Karpas-422 (cell line): ENCODE data around the gene DYNC2H1. TPM values are rescaled to one million over a fixed set of nuclear protein-coding genes. Genes with fewer than 3 reads are reported as not detected.

Source experiments
- DNase-seq: peaks from one replicate; pipeline ENCODE4 v3.0.0-alpha.2; 2015
- H2AFZ ChIP-seq: fragments of 200-600 bp; sonication (generic); 2 replicates; pipeline ENCODE4 v1.6.1; 2014; ENCODE audit warnings: antibody characterized with exemption, low read length, mixed read lengths
- H3K27ac ChIP-seq: fragments of 200-600 bp; sonication (generic); 2 replicates; pipeline ENCODE4 v1.5.1; 2014; ENCODE audit warnings: mild to moderate bottlenecking, low read length, moderate library complexity
- H3K27me3 ChIP-seq: fragments of 200-600 bp; sonication (generic); 2 replicates; pipeline ENCODE4 v1.6.1; 2014; ENCODE audit warnings: low read length, mixed read lengths
- H3K36me3 ChIP-seq: fragments of 200-600 bp; sonication (generic); 2 replicates; pipeline ENCODE4 v1.6.1; 2014; ENCODE audit warnings: low read length, mixed read lengths; ENCODE audit not compliant: insufficient read depth
- H3K4me1 ChIP-seq: fragments of 200-600 bp; sonication (generic); 2 replicates; pipeline ENCODE4 v1.6.1; 2014; ENCODE audit warnings: mild to moderate bottlenecking, low read length, mixed read lengths
- H3K4me2 ChIP-seq: fragments of 200-600 bp; sonication (generic); 2 replicates; pipeline ENCODE4 v1.6.1; 2014; ENCODE audit warnings: low read length, low read depth, mild to moderate bottlenecking; ENCODE audit not compliant: poor library complexity, severe bottlenecking
- H3K4me3 ChIP-seq: fragments of 200-600 bp; sonication (generic); 2 replicates; pipeline ENCODE4 v1.5.1; 2014; ENCODE audit warnings: mild to moderate bottlenecking, antibody characterized with exemption, low read length, mixed read lengths
- H3K79me2 ChIP-seq: fragments of 200-600 bp; sonication (generic); 2 replicates; pipeline ENCODE4 v1.6.1; 2014; ENCODE audit warnings: mild to moderate bottlenecking, low read length, mixed read lengths
- H3K9ac ChIP-seq: fragments of 200-600 bp; sonication (generic); 2 replicates; pipeline ENCODE4 v1.6.0; 2014; ENCODE audit warnings: low read length
- H3K9me2 ChIP-seq: fragments of 200-600 bp; sonication (generic), shearing (Covaris generic); replicated peaks from 2 replicates; pipeline ENCODE4 v1.6.0; 2014; ENCODE audit warnings: mild to moderate bottlenecking, low read length, moderate library complexity; ENCODE audit not compliant: insufficient read depth
- H3K9me3 ChIP-seq: fragments of 300-700, 200-600 bp; sonication (generic); 2 replicates; pipeline ENCODE4 v1.6.1; 2014; ENCODE audit warnings: low read length, mixed read lengths
- H4K20me1 ChIP-seq: fragments of 200-600 bp; sonication (generic); 2 replicates; pipeline ENCODE4 v1.6.1; 2014; ENCODE audit warnings: mild to moderate bottlenecking, antibody characterized with exemption, low read length, low read depth; ENCODE audit not compliant: insufficient read depth
- total RNA-seq: library from RNA; depleted of rRNA; stranded (reverse); fragments of >200 nt; shearing (Covaris generic); gene quantifications from 2 replicates; pipeline ENCODE4 v1.2.3, GENCODE V29; 2014; ENCODE audit warnings: low replicate concordance; rRNA removed

Gene DYNC2H1
- 1.2 and 3.9 TPM in 2 replicates for total RNA-seq

- Histone ChIP-seq H3K9me2 (no peaks in the 10 kb centered on the region; the same call in 1 of the 2 replicates), H3K36me3 (no peaks in the 10 kb centered on the region), H2AFZ (peak within 1 kb of the TSS; percentile 99), H4K20me1 (no peaks in the 10 kb centered on the region), H3K79me2 (no peaks in the 10 kb centered on the region), H3K9me3 (no peaks in the 10 kb centered on the region), H3K4me3 (peak within 1 kb of the TSS; percentile 68), H3K27ac (no peak within 1 kb of the TSS), H3K9ac (peak within 1 kb of the TSS; percentile 70), H3K27me3 (no peaks in the 10 kb centered on the region), H3K4me2 (peak within 1 kb of the TSS; percentile 88), H3K4me1 (peaks cover 15% of the 10 kb centered on the region)
- peak; percentile 99 for DNase-seq
Measured at GRCh38 chr11:103108933-103109817, at the start of gene DYNC2H1. TSS of gene DYNC2H1 (plus strand) at chr11:103109426. CDS start at chr11:103109575, 149 bp downstream.

GRCh38 chr11:103061656-103062055, 47.6 kb upstream of the DYNC2H1 start:
- Histone ChIP-seq H3K9ac (no peak overlapping the region), H3K27ac (no peak overlapping the region), H3K79me2 (peaks cover 34% of the 10 kb centered on the region), H3K4me1 (no peaks in the 10 kb centered on the region), H3K27me3 (no peaks in the 10 kb centered on the region), H3K36me3 (peaks cover 88% of the 10 kb centered on the region), H3K4me3 (no peak overlapping the region), H2AFZ (no peak overlapping the region), H3K4me2 (no peak overlapping the region), H4K20me1 (no peaks in the 10 kb centered on the region), H3K9me3 (no peaks in the 10 kb centered on the region), H3K9me2 (no peaks in the 10 kb centered on the region)
- no peak for DNase-seq

DNA sequence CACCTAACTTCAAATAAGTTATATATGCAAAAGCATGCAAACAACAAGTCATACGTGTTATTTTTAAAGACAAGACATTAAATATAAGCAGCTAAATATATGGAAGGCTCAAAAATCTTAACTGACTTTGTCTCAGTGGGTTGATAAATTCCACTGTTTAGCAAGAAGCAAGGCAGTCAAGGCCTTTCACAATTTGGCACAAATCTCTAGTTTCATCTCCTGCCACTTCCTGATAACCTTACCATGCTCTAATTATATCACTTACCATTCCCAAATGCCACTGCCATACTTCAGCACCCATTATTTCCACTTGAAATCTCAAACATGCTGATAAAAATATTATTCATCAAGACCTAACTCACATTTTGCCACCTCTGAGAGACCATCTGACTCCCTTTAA, 42.1 kb upstream of the DYNC2H1 start:
- H3K9me2 ChIP-seq, result no peaks in the 10 kb centered on the region
- no peak overlapping the region for H3K4me3 ChIP-seq
- no peaks in the 10 kb centered on the region for H3K27me3 ChIP-seq
- H2AFZ ChIP-seq, result no peak overlapping the region
- peaks cover 89% of the 10 kb centered on the region for H3K36me3 ChIP-seq
- no peak for DNase-seq
- no peak overlapping the region for H3K9ac ChIP-seq
- H3K9me3 ChIP-seq, result no peaks in the 10 kb centered on the region
- H4K20me1 ChIP-seq, result peaks cover 34% of the 10 kb centered on the region
- H3K4me1 ChIP-seq, result peaks cover 32% of the 10 kb centered on the region
- peaks cover 78% of the 10 kb centered on the region for H3K79me2 ChIP-seq
- H3K27ac ChIP-seq, result 0 out of 2 replicates have a peak overlapping the region, but pooled peaks have one; percentile 3
- no peak overlapping the region for H3K4me2 ChIP-seq

GRCh38 chr11:103069367-103069766, 39.9 kb upstream of the DYNC2H1 start:
- Histone ChIP-seq H4K20me1 (peaks cover 34% of the 10 kb centered on the region), H2AFZ (no peak overlapping the region), H3K27ac (no peak overlapping the region), H3K9me2 (no peaks in the 10 kb centered on the region), H3K9ac (no peak overlapping the region), H3K79me2 (peaks cover 87% of the 10 kb centered on the region), H3K27me3 (no peaks in the 10 kb centered on the region), H3K4me1 (peaks cover 32% of the 10 kb centered on the region), H3K9me3 (no peaks in the 10 kb centered on the region), H3K4me3 (no peak overlapping the region), H3K36me3 (peaks cover 82% of the 10 kb centered on the region), H3K4me2 (no peak overlapping the region)
- no peak for DNase-seq

GRCh38 chr11:103070142-103070541, 39.1 kb upstream of the DYNC2H1 start:
- Histone ChIP-seq H3K9ac (no peak overlapping the region), H2AFZ (no peak overlapping the region), H3K27ac (peak overlapping the region; percentile 3; the same call in 1 of the 2 replicates), H3K9me3 (no peaks in the 10 kb centered on the region), H3K36me3 (peaks cover 82% of the 10 kb centered on the region), H3K4me2 (peak overlapping the region; percentile 1), H3K4me1 (peaks cover 32% of the 10 kb centered on the region), H3K79me2 (peaks cover 92% of the 10 kb centered on the region), H3K27me3 (no peaks in the 10 kb centered on the region), H3K9me2 (no peaks in the 10 kb centered on the region), H4K20me1 (peaks cover 34% of the 10 kb centered on the region), H3K4me3 (no peak overlapping the region)
- DNase-seq, result no peak

- no peaks in the 10 kb centered on the region for H3K9me2 ChIP-seq
- peaks cover 34% of the 10 kb centered on the region for H3K4me1 ChIP-seq
- no peak overlapping the region for H2AFZ ChIP-seq
- no peak overlapping the region for H3K9ac ChIP-seq
- H3K9me3 ChIP-seq, result no peaks in the 10 kb centered on the region
- peak overlapping the region; percentile 1 for H3K4me2 ChIP-seq
- H3K36me3 ChIP-seq, result peaks cover 81% of the 10 kb centered on the region
- peaks cover 94% of the 10 kb centered on the region for H3K79me2 ChIP-seq
- DNase-seq, result no peak
- H3K27ac ChIP-seq, result no peak overlapping the region
- no peak overlapping the region for H3K4me3 ChIP-seq
- H4K20me1 ChIP-seq, result peaks cover 34% of the 10 kb centered on the region
- no peaks in the 10 kb centered on the region for H3K27me3 ChIP-seq
Measured at GRCh38 chr11:103071008-103071407, 38.2 kb upstream of the DYNC2H1 start.

- Histone ChIP-seq H3K27ac (no peak overlapping the region), H3K9ac (no peak overlapping the region), H3K79me2 (peaks cover 95% of the 10 kb centered on the region), H2AFZ (no peak overlapping the region), H3K27me3 (no peaks in the 10 kb centered on the region), H3K4me2 (no peak overlapping the region), H3K4me1 (peaks cover 11% of the 10 kb centered on the region), H3K4me3 (no peak overlapping the region), H3K9me2 (no peaks in the 10 kb centered on the region), H3K9me3 (no peaks in the 10 kb centered on the region), H4K20me1 (peaks cover 5% of the 10 kb centered on the region; the same call in 1 of the 2 replicates), H3K36me3 (peaks cover 81% of the 10 kb centered on the region)
- no peak for DNase-seq
Measured at GRCh38 chr11:103076361-103076760, 32.9 kb upstream of the DYNC2H1 start.

- H3K9ac ChIP-seq, result no peak overlapping the region
- no peak overlapping the region for H2AFZ ChIP-seq
- H3K27ac ChIP-seq, result no peak overlapping the region
- peaks cover 97% of the 10 kb centered on the region for H3K79me2 ChIP-seq
- H3K9me2 ChIP-seq, result no peaks in the 10 kb centered on the region
- no peak overlapping the region for H3K4me2 ChIP-seq
- peaks cover 11% of the 10 kb centered on the region for H3K4me1 ChIP-seq
- DNase-seq, result no peak
- H3K9me3 ChIP-seq, result no peaks in the 10 kb centered on the region
- H3K4me3 ChIP-seq, result no peak overlapping the region
- H3K36me3 ChIP-seq, result peaks cover 89% of the 10 kb centered on the region
- H4K20me1 ChIP-seq, result peaks cover 5% of the 10 kb centered on the region; the same call in 1 of the 2 replicates
- H3K27me3 ChIP-seq, result no peaks in the 10 kb centered on the region
Measured at GRCh38 chr11:103077554-103077953, 31.7 kb upstream of the DYNC2H1 start.
